ENCODE results near the gene FOS. TPM values are rescaled to one million over a fixed set of nuclear protein-coding genes. Genes with fewer than 3 reads are reported as not detected.

FOS gene
- total and polyA plus RNA-seq, 2 of the 8 experiments (the other 6 are each of a cell fraction or from before 2014, with no cell fraction given): 50.2 to 51.8 TPM

GRCh38 chr14:75312341-75312740, 33.7 kb downstream of the FOS start:
- 79% methylated on average over 4 of the region's 4 CpGs; no CpG with 5 or more reads in 1 of the 2 experiments for WGBS, 2 experiments (ENCODE audit: extremely low coverage in 1 of 2, insufficient coverage in 1 of 2, insufficient read length in 1 of 2, insufficient replicate concordance in 2 of 2, low coverage in 1 of 2, low lambda C conversion rate in 2 of 2, missing lambda C conversion rate in 1 of 2)
- H2AK5ac ChIP-seq (ENCODE audit: low read depth, low read length): no peak overlapping the region
- no peaks in the 10 kb centered on the region for H3K36me3 ChIP-seq (ENCODE audit: control insufficient read depth in 2 of 4, insufficient read depth in 4 of 4, low read length in 3 of 4)
- H4K5ac ChIP-seq (ENCODE audit: insufficient read length, low read depth, low read length): no peak overlapping the region
- H3K27ac ChIP-seq (ENCODE audit: low read depth, low read length): no peak overlapping the region
- H2BK15ac ChIP-seq (ENCODE audit: low read length): no peak overlapping the region
- no peak overlapping the region for H3K23ac ChIP-seq (ENCODE audit: insufficient read length)
- H2AFZ ChIP-seq (ENCODE audit: low read length): no peak overlapping the region
- no peak overlapping the region for H3K4me2 ChIP-seq (ENCODE audit: insufficient read depth in 1 of 2, low read depth in 2 of 2, low read length in 2 of 2)
- no peaks in the 10 kb centered on the region for H4K20me1 ChIP-seq (replicated peaks in 1 of 2; ENCODE audit: control insufficient read depth in 1 of 2, insufficient read depth in 2 of 2, low read length in 2 of 2)
- peaks cover 0 to 6% (median 5%) of the 10 kb centered on the region in 4 experiments; a peak in 5 of 7 replicates for H3K4me1 ChIP-seq (replicated peaks in 1 of 4; ENCODE audit: control insufficient read depth in 3 of 4, insufficient read depth in 4 of 4, low read length in 3 of 4)
- TF ChIP-seq FOSL1 (IDR thresholded peaks at IDR 0.05; ENCODE audit: insufficient read depth, low read depth, low read length) (no peak), CBX5 (IDR thresholded peaks at IDR 0.05; ENCODE audit: low read depth, low read length) (no peak), POU5F1 (IDR thresholded peaks at IDR 0.05; ENCODE audit: low read depth, low read length) (no peak)
- H2BK12ac ChIP-seq (ENCODE audit: low read depth, low read length): no peak overlapping the region
- no peak overlapping the region for H3K4ac ChIP-seq (replicated peaks; ENCODE audit: insufficient read length, low read depth, low read length)
- H3K14ac ChIP-seq (ENCODE audit: insufficient read length): no peak overlapping the region
- no peak overlapping the region for H2BK120ac ChIP-seq (replicated peaks; ENCODE audit: low read depth, low read length)
- no peaks in the 10 kb centered on the region for H3K79me2 ChIP-seq (ENCODE audit: control insufficient read depth in 1 of 2, insufficient read depth in 2 of 2, low read length in 2 of 2)
- no peaks in the 10 kb centered on the region for H3K23me2 ChIP-seq (ENCODE audit: low read depth, low read length)
- no peak overlapping the region for H3K56ac ChIP-seq (replicated peaks; ENCODE audit: insufficient read length, low read depth, low read length)
- POLR2A ChIA-PET (ENCODE audit: partially characterized antibody): no interaction called here
- H3K9me3 ChIP-seq (ENCODE audit: insufficient read depth in 2 of 2, low read depth in 1 of 2, low read length in 1 of 2): no peaks in the 10 kb centered on the region
- CTCF ChIA-PET (ENCODE audit: partially characterized antibody): interaction anchor here (1.1 to 14.1 kb wide), 4 partner anchors 12 to 249 kb away, joined by 3 to 184 read pairs (median 26); no protein-coding TSS in a partner anchor
- H2BK20ac ChIP-seq (ENCODE audit: low read length): no peak overlapping the region
- H4K8ac ChIP-seq (ENCODE audit: extremely low read depth, insufficient read depth, low read length): no peak overlapping the region
- FAIRE-seq (no peak), DNase-seq (ENCODE audit: low read depth in 1 of 2, low spot score in 2 of 2) (no peak)
- H4K91ac ChIP-seq (replicated peaks; ENCODE audit: insufficient read length, low read length): no peak overlapping the region
- H2BK5ac ChIP-seq (ENCODE audit: low read depth, low read length): no peak overlapping the region
- no peaks in the 10 kb centered on the region for H3K79me1 ChIP-seq (ENCODE audit: low read depth, low read length)
- H3K18ac ChIP-seq (ENCODE audit: extremely low read depth, low read length): no peak overlapping the region
- no peak overlapping the region for H3K4me3 ChIP-seq (ENCODE audit: extremely low read depth in 1 of 4, insufficient read depth in 2 of 4, low read depth in 3 of 4, low read length in 4 of 4)
- H3K27me3 ChIP-seq (replicated peaks in 1 of 4; ENCODE audit: control insufficient read depth in 3 of 4, extremely low read depth in 1 of 4, insufficient read depth in 3 of 4, low read length in 3 of 4): no peaks in the 10 kb centered on the region
- H3K9ac ChIP-seq (replicated peaks in 1 of 4; ENCODE audit: extremely low read depth in 1 of 4, low read depth in 3 of 4, low read length in 3 of 4): no peak overlapping the region
